ENCODE measurements around the gene GLDC.
"Not testable (repeated sequence)": the region's sequence is repeated elsewhere in the genome, so short reads cannot be mapped to it uniquely, and the experiment has no call there.

Gene GLDC
- long read RNA-seq, partial matches to known transcripts: 0 of 1 reads
- long read RNA-seq, other reads (novel, unspliced or antisense): 0 of 1 reads

GRCh38 chr9:6645355-6646292 is at the start of gene GLDC:
GLDC (minus strand) TSS chr9:6645729; CDS start chr9:6645499, 230 bp downstream.
- peaks cover 41% of the 10 kb centered on the region for H3K27me3 ChIP-seq (ENCODE audit: insufficient read depth, poor library complexity, severe bottlenecking)
- TF ChIP-seq SPI1 (IDR thresholded peaks at IDR 0.05; ENCODE audit: borderline replicate concordance, low read depth): no peak
- no peak for TF ChIP-seq GABPA (IDR thresholded peaks at IDR 0.05; ENCODE audit: low read depth)
- no peak for TF ChIP-seq CTCF (IDR thresholded peaks at IDR 0.05; ENCODE audit: insufficient read depth, low read length)
- no peak for TF ChIP-seq REST (IDR thresholded peaks at IDR 0.05; ENCODE audit: insufficient replicate concordance, low read depth)
- TF ChIP-seq POLR2AphosphoS5 (IDR thresholded peaks at IDR 0.05; ENCODE audit: low read depth): no peak
- no peak within 1 kb of the TSS for H3K4me3 ChIP-seq (replicated peaks; ENCODE audit: insufficient read depth, low read length)
- no peak for DNase-seq (ENCODE audit: low read depth in 1 of 2, low spot score in 1 of 2)
- no peak within 1 kb of the TSS for H3K27ac ChIP-seq (replicated peaks)

- TF ChIP-seq POLR2AphosphoS5 (IDR thresholded peaks at IDR 0.05; ENCODE audit: low read depth): no peak
- no peak for TF ChIP-seq GABPA (IDR thresholded peaks at IDR 0.05; ENCODE audit: low read depth)
- TF ChIP-seq REST (IDR thresholded peaks at IDR 0.05; ENCODE audit: insufficient replicate concordance, low read depth): no peak
- TF ChIP-seq CTCF (IDR thresholded peaks at IDR 0.05; ENCODE audit: insufficient read depth, low read length): no peak
- TF ChIP-seq SPI1 (IDR thresholded peaks at IDR 0.05; ENCODE audit: borderline replicate concordance, low read depth): no peak
- no peak overlapping the region for H3K4me3 ChIP-seq (replicated peaks; ENCODE audit: insufficient read depth, low read length)
- no peak for DNase-seq (ENCODE audit: low read depth in 1 of 2, low spot score in 1 of 2)
- H3K27me3 ChIP-seq (ENCODE audit: insufficient read depth, poor library complexity, severe bottlenecking): no peaks in the 10 kb centered on the region
- no peak overlapping the region for H3K27ac ChIP-seq (replicated peaks)
Measured at GRCh38 chr9:6692881-6693361, 47.4 kb upstream of the GLDC start.

GRCh38 chr9:6692433-6692832 is 46.9 kb upstream of the GLDC start:
- no peak for DNase-seq (ENCODE audit: low read depth in 1 of 2, low spot score in 1 of 2)
- Histone ChIP-seq H3K4me3 (replicated peaks; ENCODE audit: insufficient read depth, low read length) (no peak overlapping the region), H3K27me3 (ENCODE audit: insufficient read depth, poor library complexity, severe bottlenecking) (no peaks in the 10 kb centered on the region), H3K27ac (replicated peaks) (no peak overlapping the region)
- TF ChIP-seq REST (IDR thresholded peaks at IDR 0.05; ENCODE audit: insufficient replicate concordance, low read depth): no peak
- TF ChIP-seq GABPA (IDR thresholded peaks at IDR 0.05; ENCODE audit: low read depth): no peak
- TF ChIP-seq CTCF (IDR thresholded peaks at IDR 0.05; ENCODE audit: insufficient read depth, low read length): no peak
- TF ChIP-seq SPI1 (IDR thresholded peaks at IDR 0.05; ENCODE audit: borderline replicate concordance, low read depth): no peak
- TF ChIP-seq POLR2AphosphoS5 (IDR thresholded peaks at IDR 0.05; ENCODE audit: low read depth): no peak

GRCh38 chr9:6690675-6691070 is 45.1 kb upstream of the GLDC start:
- DNase-seq (ENCODE audit: low read depth in 1 of 2, low spot score in 1 of 2); H3K27me3 ChIP-seq (ENCODE audit: insufficient read depth, poor library complexity, severe bottlenecking); H3K27ac ChIP-seq (replicated peaks); H3K4me3 ChIP-seq (replicated peaks; ENCODE audit: insufficient read depth, low read length): not testable (repeated sequence)
